ENCODE results near the gene PARVB. TPM values are rescaled to one million over a fixed set of nuclear protein-coding genes. Genes with fewer than 3 reads are reported as not detected.

The PARVB gene
- total RNA-seq, 1 experiment from 2014 or later = 72.8 TPM

- DNase-seq (ENCODE audit: low read depth) = no peak
Measured at GRCh38 chr22:44159811-44160210, 135.7 kb downstream of the PARVB start.

DNA sequence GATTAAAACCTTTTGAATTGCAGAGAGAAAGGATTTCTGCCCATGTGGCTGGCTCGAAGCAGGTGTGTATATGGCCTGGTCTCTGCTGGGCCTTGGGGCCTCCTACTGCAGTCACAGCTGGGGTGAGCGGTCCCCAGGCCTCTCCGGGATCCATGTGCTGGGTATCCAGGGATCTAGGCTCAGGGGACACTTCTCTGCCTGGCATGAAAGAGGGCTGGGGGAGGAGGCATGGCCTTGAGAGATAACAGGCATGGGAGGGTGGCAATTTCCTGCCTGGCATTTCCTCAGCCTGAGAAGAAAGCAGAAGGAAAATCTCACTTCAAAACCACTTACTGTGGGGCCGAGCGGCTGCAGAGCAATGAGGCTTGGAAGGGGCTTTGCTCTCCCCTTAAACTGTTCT lies 136.3 kb downstream of the PARVB start:
- DNase-seq (ENCODE audit: low read depth) = no peak

- DNase-seq (ENCODE audit: low read depth) = no peak
Measured at GRCh38 chr22:44161673-44162072, 137.6 kb downstream of the PARVB start.

DNA sequence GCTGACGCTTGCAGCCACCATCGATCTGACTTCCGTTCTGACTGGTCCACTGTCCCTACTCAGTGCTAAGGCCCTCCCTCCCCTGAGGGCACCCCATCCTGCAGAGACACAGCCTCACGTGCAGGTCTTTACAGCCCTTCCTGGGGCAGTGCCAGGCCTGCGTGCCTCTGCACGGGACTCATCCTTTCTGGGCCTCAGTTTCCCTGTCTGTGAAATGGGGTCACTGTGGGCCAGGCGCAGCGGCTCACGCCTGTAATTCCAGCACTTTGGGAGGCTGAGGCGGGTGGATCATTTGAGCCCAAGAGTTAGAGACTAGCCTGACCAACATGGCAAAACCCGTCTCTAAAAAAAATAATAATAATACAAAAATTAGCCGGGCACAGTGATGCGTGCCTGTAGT lies 138.9 kb downstream of the PARVB start:
- DNase-seq (ENCODE audit: low read depth) = no peak

GRCh38 chr22:44163536-44163935 lies 139.4 kb downstream of the PARVB start:
- no peak for DNase-seq (ENCODE audit: low read depth)

DNA sequence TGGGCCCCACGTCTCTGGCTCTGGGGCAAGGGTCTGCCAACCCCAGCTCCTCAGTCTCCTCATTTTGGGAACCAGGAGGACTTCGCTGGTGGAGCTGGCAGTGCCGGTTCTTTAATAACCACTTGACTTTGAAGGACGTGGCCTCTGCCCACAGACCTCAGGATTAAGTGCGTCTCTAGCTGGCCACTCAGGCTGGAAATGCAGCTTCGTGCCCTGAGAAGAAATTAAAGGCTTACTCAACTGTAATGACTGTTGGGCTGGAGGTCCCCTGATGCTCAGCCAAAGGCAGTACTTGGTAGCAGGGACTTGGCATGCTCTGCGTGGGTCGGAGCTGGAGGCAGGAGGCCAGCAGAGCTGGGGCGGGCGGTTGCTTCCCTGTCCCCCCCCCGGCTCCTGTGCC lies 139.9 kb downstream of the PARVB start:
- DNase-seq (ENCODE audit: low read depth) = no peak

GRCh38 chr22:44165286-44165874 lies 141.3 kb downstream of the PARVB start:
- DNase-seq (ENCODE audit: low read depth) = no peak

DNA sequence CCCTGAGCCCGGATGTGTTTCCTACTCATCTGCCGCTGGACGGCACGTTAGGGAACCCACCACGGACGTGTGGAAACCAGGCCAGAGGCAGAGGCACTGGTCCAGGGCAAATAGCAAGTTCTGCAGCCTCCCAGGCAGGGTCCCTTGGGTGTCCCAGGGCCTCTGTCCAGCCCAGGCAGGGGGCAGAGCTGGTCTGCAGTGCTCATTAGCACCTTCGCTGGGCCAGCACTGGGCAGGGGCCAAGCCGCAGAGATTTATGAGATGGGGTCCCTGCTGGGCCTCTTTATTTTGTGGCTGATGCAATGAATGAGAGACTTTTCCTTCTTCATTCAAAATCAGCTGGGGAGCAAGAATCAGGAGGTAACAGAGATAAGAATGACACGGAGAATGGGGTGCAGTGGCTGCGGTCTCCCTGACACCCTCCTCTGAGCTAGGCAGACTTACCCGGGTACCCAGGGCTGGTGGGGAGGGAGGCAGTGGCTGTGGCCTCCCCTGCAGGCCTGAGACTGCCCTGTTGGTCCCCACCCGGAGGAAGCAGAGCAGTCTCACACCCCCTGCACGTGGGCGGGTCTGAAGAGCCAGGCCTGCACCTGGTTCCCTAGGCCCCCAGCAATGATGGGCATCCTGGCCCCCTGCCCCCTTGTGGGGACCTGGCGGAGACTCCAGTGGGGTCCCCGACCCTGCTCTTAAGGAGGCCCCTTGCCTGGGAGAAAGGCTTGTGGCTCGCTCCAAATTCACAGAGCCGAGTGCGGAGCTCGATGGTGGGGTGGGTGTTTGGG lies 142.6 kb downstream of the PARVB start:
- DNase-seq (ENCODE audit: low read depth) = no peak

DNA sequence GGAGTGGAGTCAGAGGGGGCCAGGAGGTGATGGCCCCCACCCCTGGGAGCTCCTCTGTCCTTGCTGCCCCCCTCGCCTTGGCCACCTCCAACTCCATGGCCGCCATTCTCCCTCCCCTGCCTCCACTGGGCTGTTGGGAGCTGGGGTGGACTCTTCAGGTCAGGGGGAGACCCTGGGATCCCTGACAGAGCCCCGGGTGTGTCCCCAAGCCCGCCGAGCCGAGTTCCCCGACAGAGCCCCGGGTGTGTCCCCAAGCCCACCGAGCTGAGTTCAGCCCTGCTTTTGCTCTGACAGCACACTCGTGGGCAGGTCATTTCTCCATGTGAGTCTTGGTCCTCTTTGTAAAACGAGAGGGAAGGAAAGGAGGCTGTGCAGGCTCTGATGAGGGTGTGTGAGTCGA lies 143.4 kb downstream of the PARVB start:
- DNase-seq (ENCODE audit: low read depth) = no peak

DNA sequence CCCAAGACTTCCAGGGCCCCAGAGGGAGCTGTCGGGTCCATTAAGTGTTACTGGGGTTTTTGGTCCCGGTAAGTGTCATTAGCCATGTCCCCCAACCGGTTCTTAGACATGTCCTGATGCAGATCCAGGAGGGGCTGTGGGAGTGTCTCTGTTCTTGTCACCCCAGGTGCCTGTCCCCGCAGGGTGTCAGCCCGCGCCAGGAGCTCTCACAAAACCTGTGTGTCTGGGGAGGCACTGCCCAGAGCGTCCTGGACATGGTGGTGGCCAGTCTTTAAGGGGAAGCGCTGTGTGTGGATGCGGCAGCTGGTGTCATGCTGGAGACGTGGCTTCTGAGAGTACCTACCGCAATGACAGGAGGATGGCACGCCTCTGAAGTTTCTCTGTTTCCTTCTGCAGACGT lies 144.1 kb downstream of the PARVB start:
- DNase-seq (ENCODE audit: low read depth) = no peak

DNA sequence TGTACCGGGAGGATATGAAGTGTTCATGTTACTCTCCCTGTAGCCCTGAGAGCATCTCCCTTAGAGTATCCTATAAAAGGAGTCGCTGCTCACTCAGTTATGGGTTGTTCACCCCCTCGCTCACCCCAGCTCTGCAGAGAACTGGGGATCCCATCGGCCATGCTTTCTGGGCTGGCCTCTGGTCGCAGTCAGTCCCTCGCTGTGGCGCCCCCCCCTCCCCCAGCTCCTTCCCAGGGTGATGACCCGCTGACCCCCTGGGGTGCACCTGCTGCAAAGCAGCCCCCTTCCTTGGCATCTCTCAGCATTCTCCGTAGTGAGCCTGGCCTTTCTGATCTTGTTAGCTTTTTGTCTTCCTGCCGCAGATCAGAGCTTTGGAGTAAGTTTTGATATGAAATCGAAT lies 146.4 kb downstream of the PARVB start:
- DNase-seq (ENCODE audit: low read depth) = no peak

DNA sequence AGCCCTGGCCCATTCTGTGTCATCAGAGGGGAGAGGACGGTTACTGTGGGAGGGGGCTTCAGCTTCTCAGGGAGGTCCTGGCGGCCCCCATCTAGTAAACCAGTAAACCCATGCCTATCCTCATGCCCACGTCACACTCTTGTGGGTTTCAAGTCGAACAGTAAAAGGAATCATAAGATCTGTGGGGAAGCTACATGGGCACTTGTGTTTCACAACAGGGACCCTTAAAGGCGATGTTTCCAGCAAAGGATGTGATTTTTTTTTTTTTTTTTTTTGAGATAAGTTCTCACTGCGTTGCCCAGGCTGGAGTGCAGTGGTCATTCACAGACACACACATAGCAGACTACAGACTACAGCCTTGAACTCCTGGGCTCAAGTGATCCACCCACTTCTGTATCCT lies 147.5 kb downstream of the PARVB start:
- DNase-seq (ENCODE audit: low read depth) = no peak

DNA sequence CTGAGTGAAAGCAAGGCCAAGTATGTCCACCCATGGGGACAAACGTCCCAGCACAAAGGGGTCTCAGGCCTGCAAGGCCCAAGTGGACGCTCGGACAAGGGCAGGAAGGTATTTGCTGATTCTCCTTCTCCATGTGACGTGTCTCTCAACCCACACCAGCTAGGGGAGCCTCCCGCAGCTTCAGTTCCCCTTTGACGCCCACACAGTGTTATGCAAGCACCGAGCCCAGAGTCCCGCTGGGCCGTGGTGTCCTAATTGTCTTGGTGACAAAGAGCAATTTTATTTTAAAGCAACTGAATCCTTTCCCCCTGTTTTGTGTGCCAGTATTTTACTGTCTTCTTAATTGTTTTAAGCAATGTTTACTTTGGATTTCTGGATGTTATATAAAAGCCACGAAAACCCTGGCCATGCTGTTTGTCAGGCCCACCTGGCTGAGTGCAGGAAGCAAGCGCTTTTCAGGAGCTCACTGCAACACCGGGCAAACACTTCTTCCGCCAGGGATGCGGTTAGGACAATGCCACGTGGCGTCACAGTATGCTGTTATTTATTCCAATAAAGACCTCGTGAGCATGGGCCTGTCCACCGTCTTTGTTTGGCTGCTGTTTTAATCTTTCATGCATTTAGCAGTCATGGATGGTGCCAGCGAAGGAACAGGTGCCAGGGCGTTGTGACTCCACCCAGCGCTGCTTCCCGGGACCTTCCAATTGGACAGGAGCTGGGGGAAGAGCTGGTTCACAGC lies 148.4 kb downstream of the PARVB start:
- no peak for DNase-seq (ENCODE audit: low read depth)

- no peak for DNase-seq (ENCODE audit: low read depth)
Measured at GRCh38 chr22:44173154-44173553, 149.1 kb downstream of the PARVB start.

DNA sequence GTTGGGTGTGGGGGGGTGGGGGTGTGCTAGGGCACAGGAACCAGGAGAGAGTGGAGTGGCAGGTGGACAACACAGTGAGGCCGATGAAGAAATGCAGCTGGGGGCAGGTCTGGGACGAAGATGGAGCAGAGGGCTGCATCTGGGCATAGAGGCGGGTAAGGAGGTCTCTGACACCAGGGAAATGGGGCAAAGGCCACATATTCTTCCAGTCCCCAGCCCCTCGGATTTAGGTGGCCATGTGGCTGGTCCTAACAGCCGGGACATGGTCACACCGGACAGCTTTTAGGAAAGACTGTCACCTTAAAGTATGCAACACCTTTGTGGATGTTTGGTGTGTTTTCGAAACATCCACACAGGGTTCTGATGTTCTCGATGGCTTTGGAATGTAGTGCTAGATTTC lies 151.6 kb downstream of the PARVB start:
- DNase-seq (ENCODE audit: low read depth) = no peak

- DNase-seq (ENCODE audit: low read depth) = no peak
Measured at GRCh38 chr22:44179196-44179988, 155.3 kb downstream of the PARVB start.

DNA sequence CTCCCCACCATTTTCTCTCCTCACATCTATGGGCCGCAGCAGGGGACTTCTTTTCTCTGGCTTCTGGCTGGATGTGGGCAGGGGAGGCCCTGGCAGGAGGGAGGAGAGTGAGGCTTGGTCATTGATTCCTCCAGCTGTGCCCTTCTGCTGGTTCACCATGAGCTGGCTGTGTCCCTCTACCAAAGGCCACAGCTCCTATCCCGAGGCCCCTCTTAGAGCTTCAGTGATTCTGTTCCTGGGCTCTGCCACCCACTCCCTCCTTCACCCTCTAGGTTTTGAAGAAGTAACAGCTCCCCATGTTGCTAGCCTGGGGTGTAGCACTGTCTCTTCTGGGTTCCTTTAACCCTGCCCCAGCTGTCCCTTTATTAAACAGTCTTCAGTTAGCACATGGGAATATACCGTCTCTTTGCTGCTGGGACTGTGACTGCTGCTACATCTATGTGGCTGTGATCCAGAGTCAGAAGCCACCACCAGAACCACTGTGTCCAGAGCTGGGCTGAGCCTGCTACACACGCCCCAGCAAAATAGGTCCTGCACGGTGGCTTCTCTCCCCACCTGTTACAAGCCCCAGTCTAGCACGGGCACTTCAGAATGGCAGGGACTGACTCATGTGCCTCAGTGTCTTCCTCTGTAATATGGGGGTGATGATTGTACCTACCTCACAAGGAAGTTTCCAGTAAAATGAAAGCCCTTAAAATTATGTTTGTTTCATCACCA lies 156.0 kb downstream of the PARVB start:
- DNase-seq (ENCODE audit: low read depth) = no peak

DNA sequence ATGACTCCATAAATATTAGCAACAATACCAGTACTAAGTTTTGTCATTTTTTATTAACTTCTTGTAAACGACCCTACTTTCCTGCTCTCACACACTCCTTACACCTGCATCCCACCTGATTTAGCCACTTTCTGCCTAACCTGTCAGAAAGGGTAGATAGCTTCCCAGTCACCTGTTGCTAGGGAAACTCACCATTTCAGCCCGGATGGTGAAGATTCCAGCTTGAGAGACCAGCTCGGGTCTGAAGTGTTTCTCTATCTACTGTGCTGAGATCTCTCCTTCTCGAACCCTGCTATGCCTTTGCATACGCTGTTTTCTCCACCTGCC lies 156.6 kb downstream of the PARVB start, which contains the start of gene PARVG:
Gene PARVG, plus strand, starts transcription at position 220 of the 327 bp plus-strand sequence. CDS start 2,405 bp downstream, outside the sequence.
- DNase-seq (ENCODE audit: low read depth) = no peak

- peak; percentile 59 for DNase-seq (ENCODE audit: low read depth)
Measured at GRCh38 chr22:44181033-44181911, 157.2 kb downstream of the PARVB start.

DNA sequence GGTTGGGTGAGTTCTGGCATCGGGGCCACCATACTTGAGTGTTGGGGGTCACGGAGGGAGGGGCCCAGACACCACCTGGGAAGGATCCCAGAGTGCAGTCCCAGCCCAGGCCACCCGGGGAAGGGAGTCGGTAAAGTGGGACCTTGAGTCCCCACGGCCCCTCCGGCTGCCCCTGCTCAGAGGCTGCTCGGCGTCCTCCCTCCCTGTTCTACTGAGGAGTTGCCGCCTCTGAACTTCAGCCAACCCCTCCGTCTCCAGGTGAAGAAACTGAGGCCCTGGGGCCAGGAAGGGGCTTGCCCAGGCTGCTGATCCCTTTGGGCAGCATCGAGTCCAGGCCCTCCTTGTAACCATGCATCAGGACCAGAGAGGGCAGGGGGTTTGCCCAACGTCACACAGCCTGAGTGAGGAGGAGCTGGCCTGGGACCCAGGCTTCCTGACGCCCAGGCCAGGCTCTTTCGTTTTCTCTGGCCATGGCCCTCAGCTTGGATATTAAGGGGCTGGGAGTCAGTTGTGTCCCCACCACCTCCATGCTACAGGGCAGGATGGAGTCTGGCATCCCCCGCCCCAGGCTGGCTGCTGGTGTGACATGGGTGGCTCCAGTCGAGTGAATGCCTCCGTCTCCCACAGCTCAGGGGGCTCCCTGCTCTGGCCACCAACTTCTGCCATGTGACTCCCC lies 157.9 kb downstream of the PARVB start:
- no peak for DNase-seq (ENCODE audit: low read depth)

Measured in RPMI7951 (cell line).